ENCODE data around the gene JSRP1.
A peak's percentile ranks its signal among the peaks of the same experiment; 100 is the strongest.

JSRP1 gene

DNA sequence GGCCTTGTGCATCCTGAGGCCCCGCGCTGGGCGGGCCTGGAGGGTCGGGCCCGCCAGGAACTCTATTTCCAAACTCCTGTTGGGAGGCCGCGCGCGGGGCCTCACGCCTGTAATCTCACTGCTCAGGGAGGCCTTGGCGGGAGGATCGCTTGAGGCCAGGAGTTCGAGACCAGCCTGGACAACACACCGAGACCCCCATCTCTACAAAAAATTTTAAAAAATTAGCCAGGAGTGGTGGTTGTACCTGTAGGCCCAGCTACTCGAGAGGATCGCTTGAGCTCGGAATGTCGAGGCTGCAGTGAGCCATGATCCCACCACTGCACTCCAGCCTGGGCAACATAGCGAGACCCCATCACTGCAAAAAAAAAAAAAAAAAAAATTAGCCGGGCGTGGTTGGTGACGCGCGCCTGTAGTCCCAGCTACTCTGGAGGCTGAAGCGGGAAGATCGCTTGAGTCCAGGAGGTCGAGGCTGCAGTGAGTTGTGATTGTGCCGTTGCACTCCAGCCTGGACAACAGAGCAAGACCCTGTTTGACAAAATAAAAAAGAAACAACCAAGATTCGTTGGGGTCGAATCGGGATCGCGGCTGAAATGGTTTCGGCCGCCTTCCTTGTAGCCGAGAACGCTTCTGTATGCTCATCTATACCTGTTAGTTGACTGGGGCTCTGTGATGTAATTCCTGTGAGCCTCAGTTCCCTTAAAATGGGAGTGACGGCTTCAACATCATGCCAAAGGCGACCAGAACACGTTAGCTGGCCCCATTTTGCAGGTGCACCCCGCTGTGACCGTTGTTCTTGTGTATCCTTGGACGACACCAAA lies 19.0 kb downstream of the JSRP1 start:
- TF ChIP-seq FOXM1 (IDR thresholded peaks at IDR 0.05; ENCODE audit: borderline replicate concordance, low read depth) (no peak), CREB1 (IDR thresholded peaks at IDR 0.05; ENCODE audit: low read depth) (no peak), ZBTB7A (IDR thresholded peaks at IDR 0.05; ENCODE audit: low read depth) (no peak), TAF1 (IDR thresholded peaks at IDR 0.05; ENCODE audit: low read depth) (no peak), EP300 (IDR thresholded peaks at IDR 0.05; ENCODE audit: borderline replicate concordance) (no peak), YY1 (IDR thresholded peaks at IDR 0.05; ENCODE audit: low read depth) (no peak), CEBPB (IDR thresholded peaks at IDR 0.05) (no peak), EGR1 (IDR thresholded peaks at IDR 0.05) (no peak)
- TF ChIP-seq, protein P1, sequence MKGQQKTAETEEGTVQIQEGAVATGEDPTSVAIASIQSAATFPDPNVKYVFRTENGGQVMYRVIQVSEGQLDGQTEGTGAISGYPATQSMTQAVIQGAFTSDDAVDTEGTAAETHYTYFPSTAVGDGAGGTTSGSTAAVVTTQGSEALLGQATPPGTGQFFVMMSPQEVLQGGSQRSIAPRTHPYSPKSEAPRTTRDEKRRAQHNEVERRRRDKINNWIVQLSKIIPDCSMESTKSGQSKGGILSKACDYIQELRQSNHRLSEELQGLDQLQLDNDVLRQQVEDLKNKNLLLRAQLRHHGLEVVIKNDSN (IDR thresholded peaks at IDR 0.05) = no peak
- TF ChIP-seq, protein P2, sequence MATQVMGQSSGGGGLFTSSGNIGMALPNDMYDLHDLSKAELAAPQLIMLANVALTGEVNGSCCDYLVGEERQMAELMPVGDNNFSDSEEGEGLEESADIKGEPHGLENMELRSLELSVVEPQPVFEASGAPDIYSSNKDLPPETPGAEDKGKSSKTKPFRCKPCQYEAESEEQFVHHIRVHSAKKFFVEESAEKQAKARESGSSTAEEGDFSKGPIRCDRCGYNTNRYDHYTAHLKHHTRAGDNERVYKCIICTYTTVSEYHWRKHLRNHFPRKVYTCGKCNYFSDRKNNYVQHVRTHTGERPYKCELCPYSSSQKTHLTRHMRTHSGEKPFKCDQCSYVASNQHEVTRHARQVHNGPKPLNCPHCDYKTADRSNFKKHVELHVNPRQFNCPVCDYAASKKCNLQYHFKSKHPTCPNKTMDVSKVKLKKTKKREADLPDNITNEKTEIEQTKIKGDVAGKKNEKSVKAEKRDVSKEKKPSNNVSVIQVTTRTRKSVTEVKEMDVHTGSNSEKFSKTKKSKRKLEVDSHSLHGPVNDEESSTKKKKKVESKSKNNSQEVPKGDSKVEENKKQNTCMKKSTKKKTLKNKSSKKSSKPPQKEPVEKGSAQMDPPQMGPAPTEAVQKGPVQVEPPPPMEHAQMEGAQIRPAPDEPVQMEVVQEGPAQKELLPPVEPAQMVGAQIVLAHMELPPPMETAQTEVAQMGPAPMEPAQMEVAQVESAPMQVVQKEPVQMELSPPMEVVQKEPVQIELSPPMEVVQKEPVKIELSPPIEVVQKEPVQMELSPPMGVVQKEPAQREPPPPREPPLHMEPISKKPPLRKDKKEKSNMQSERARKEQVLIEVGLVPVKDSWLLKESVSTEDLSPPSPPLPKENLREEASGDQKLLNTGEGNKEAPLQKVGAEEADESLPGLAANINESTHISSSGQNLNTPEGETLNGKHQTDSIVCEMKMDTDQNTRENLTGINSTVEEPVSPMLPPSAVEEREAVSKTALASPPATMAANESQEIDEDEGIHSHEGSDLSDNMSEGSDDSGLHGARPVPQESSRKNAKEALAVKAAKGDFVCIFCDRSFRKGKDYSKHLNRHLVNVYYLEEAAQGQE (IDR thresholded peaks at IDR 0.05; ENCODE audit: low read depth) = no peak

DNA sequence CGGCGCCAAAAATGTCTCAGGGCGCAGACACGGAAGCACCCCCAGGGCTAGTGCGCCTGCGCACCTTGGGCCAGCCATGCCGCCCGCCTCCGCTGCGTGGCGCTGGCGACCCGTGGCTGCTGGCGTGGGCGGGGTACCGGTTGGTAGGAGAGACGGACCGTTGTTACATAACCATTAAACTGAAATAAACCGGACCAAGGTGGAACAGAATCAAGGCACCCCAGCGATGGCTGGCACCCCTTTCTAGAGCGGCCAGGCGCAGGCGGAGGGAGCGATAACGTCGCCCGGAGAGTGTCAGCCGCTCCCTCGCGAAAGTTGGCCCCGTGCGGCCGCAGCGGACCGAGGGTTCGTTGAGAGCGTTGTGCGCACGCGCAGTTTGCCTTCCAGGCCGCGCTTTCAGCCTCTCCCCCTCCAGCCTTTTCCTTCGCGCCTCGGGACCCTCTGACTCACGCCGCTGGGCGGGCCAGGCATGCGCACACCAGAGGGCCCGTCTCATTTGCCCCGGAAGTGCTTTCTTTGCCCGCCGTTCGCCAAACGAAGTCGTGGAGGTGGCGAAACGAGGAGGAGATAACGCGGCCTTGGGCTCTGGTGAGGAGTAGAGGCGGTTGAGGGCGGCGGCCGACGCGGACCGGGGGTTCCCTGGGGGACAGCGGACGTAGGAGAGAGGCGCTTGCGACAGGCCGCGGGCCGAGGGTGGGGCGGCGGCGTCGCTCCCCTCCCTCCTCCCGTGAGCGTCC lies 19.7 kb downstream of the JSRP1 start, which contains the start of the genes PLEKHJ1 and SF3A2:
TSS of gene PLEKHJ1 (minus strand) at position 16 of the 737 bp plus-strand sequence. CDS start 81 bp downstream, outside the sequence.
TSS of gene SF3A2 (plus strand) at position 511 of the 737 bp plus-strand sequence. CDS start 6,595 bp downstream, outside the sequence.
- TF ChIP-seq CREB1 (IDR thresholded peaks at IDR 0.05; ENCODE audit: low read depth) (peak; percentile 19; the same call in 1 of the 2 replicates), TAF1 (IDR thresholded peaks at IDR 0.05; ENCODE audit: low read depth) (peak; percentile 74), EGR1 (IDR thresholded peaks at IDR 0.05) (peak; percentile 98), EP300 (IDR thresholded peaks at IDR 0.05; ENCODE audit: borderline replicate concordance) (peak; percentile 35; the same call in 1 of the 2 replicates), CEBPB (IDR thresholded peaks at IDR 0.05) (0 out of 2 replicates have a peak, but pooled peaks have one; percentile 48), RAD21 (IDR thresholded peaks at IDR 0.05; ENCODE audit: low read depth) (peak; percentile 89), TCF12 (IDR thresholded peaks at IDR 0.05; ENCODE audit: low read depth) (peak; percentile 64), YY1 (IDR thresholded peaks at IDR 0.05; ENCODE audit: low read depth) (peak; percentile 48), TEAD4 (IDR thresholded peaks at IDR 0.05) (peak; percentile 3; the same call in 1 of the 2 replicates), ZBTB7A (IDR thresholded peaks at IDR 0.05; ENCODE audit: low read depth) (peak; percentile 70; the same call in 1 of the 2 replicates), NFIC (IDR thresholded peaks at IDR 0.05) (peak; percentile 38; the same call in 1 of the 2 replicates), FOXM1 (IDR thresholded peaks at IDR 0.05; ENCODE audit: borderline replicate concordance, low read depth) (0 out of 2 replicates have a peak, but pooled peaks have one; percentile 26)
- TF ChIP-seq, protein P1 (IDR thresholded peaks at IDR 0.05) = 0 out of 2 replicates have a peak, but pooled peaks have one; percentile 48
- TF ChIP-seq, protein P2 (IDR thresholded peaks at IDR 0.05; ENCODE audit: low read depth) = no peak
- TF ChIP-seq, protein P3, sequence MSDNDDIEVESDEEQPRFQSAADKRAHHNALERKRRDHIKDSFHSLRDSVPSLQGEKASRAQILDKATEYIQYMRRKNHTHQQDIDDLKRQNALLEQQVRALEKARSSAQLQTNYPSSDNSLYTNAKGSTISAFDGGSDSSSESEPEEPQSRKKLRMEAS (IDR thresholded peaks at IDR 0.05) = peak; percentile 99

DNA sequence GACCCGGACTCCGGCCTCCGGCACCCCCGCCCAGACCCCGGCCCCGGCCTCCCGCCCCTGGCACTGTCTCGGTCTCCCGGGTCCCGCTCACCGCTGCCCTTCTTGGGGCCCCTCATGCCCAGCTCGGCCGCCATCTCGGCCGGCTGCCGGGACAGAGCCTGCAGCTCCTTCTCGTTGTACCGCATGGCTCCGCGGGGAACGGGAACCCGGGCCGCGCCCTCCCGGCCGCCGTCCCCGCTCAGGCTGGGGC lies 20.2 kb downstream of the JSRP1 start:
- TF ChIP-seq EGR1 (IDR thresholded peaks at IDR 0.05) = no peak
- 0 out of 2 replicates have a peak, but pooled peaks have one; percentile 6 for TF ChIP-seq NFIC (IDR thresholded peaks at IDR 0.05)
- TF ChIP-seq CREB1 (IDR thresholded peaks at IDR 0.05; ENCODE audit: low read depth) = no peak
- TF ChIP-seq FOXM1 (IDR thresholded peaks at IDR 0.05; ENCODE audit: borderline replicate concordance, low read depth) = no peak
- TF ChIP-seq, protein P3 (IDR thresholded peaks at IDR 0.05) = no peak
- no peak for TF ChIP-seq CEBPB (IDR thresholded peaks at IDR 0.05)
- TF ChIP-seq, protein P2 (IDR thresholded peaks at IDR 0.05; ENCODE audit: low read depth) = no peak
- TF ChIP-seq YY1 (IDR thresholded peaks at IDR 0.05; ENCODE audit: low read depth) = no peak
- no peak; the same call in 1 of the 2 replicates for TF ChIP-seq ZBTB7A (IDR thresholded peaks at IDR 0.05; ENCODE audit: low read depth)
- TF ChIP-seq, protein P1 (IDR thresholded peaks at IDR 0.05) = no peak
- TF ChIP-seq TAF1 (IDR thresholded peaks at IDR 0.05; ENCODE audit: low read depth) = peak; percentile 58

All from Ishikawa (cell line).